GM23248 (cell line): ENCODE measurements around the gene HMCN1. TPM values are rescaled to one million over a fixed set of nuclear protein-coding genes. Genes with fewer than 3 reads are reported as not detected.
A peak's percentile ranks its signal among the peaks of the same experiment; 100 is the strongest.
"Not testable (repeated sequence)": the region's sequence is repeated elsewhere in the genome, so short reads cannot be mapped to it uniquely, and the experiment has no call there.

Source experiments
- DNase-seq: peaks from one replicate; pipeline ENCODE4 v3.0.0-alpha.2; 2015
- H2AFZ ChIP-seq: fragments of 200-600 bp; sonication (generic); 2 replicates; pipeline ENCODE4 v1.6.1; 2016; ENCODE audit warnings: antibody characterized with exemption
- H3F3A ChIP-seq: fragments of 200-600 bp; sonication (generic); 2 replicates; pipeline ENCODE4 v1.6.1; 2016; ENCODE audit warnings: mild to moderate bottlenecking, antibody characterized with exemption, mixed run types; ENCODE audit not compliant: insufficient read depth
- H3K27ac ChIP-seq: fragments of 200-600 bp; sonication (generic); 2 replicates; pipeline ENCODE4 v1.5.1; 2016; ENCODE audit warnings: mild to moderate bottlenecking
- H3K27me3 ChIP-seq: fragments of 200-600 bp; sonication (generic); replicated peaks from 2 replicates; pipeline ENCODE4 v1.6.1; 2016; ENCODE audit warnings: mild to moderate bottlenecking; ENCODE audit not compliant: insufficient read depth
- H3K36me3 ChIP-seq: fragments of 200-600 bp; sonication (generic); 2 replicates; pipeline ENCODE4 v1.6.1; 2016; ENCODE audit warnings: low read depth, mild to moderate bottlenecking
- H3K4me1 ChIP-seq: fragments of 200-600 bp; sonication (generic); 2 replicates; pipeline ENCODE4 v1.6.1; 2016; ENCODE audit warnings: mild to moderate bottlenecking; ENCODE audit not compliant: insufficient read depth
- H3K4me2 ChIP-seq: fragments of 200-600 bp; sonication (generic); one replicate; pipeline ENCODE4 v1.6.1; 2016; ENCODE audit warnings: mild to moderate bottlenecking; ENCODE audit not compliant: unreplicated experiment
- H3K4me3 ChIP-seq: fragments of 200-600 bp; sonication (generic); 2 replicates; pipeline ENCODE4 v1.5.1; 2016; ENCODE audit warnings: mild to moderate bottlenecking
- H3K79me2 ChIP-seq: fragments of 200-600 bp; sonication (generic); 2 replicates; pipeline ENCODE4 v1.6.1; 2016; ENCODE audit warnings: mild to moderate bottlenecking; ENCODE audit not compliant: insufficient read depth
- H3K9ac ChIP-seq: fragments of 200-600 bp; sonication (generic); 2 replicates; pipeline ENCODE4 v1.6.1; 2016; ENCODE audit warnings: mild to moderate bottlenecking
- H3K9me2 ChIP-seq: fragments of 200-600 bp; sonication (generic); 2 replicates; pipeline ENCODE4 v1.6.1; 2016; ENCODE audit warnings: mixed run types, mild to moderate bottlenecking, moderate library complexity; ENCODE audit not compliant: insufficient read depth
- H3K9me3 ChIP-seq: fragments of 200-600 bp; sonication (generic); one replicate; pipeline ENCODE4 v1.6.1; 2017; ENCODE audit warnings: low read depth
- H4K20me1 ChIP-seq: fragments of 200-600 bp; sonication (generic); 2 replicates; pipeline ENCODE4 v1.6.0; 2016; ENCODE audit not compliant: insufficient read depth
- EZH2 ChIP-seq: fragments of 200-600 bp; sonication (generic); IDR thresholded peaks from 2 replicates; pipeline ENCODE4 v1.6.1; 2018; ENCODE audit warnings: antibody characterized with exemption, mild to moderate bottlenecking; ENCODE audit not compliant: insufficient read depth, poor library complexity, severe bottlenecking
- EZH2phosphoT487 ChIP-seq: fragments of 200-600 bp; sonication (generic); IDR thresholded peaks from 2 replicates; pipeline ENCODE4 v1.6.1; 2018; ENCODE audit warnings: antibody characterized with exemption, moderate library complexity, mild to moderate bottlenecking, low read depth; ENCODE audit not compliant: insufficient read depth
- WGBS, 2 experiments: methylation state at CpG; one replicate each; pipeline ENCODE4 v1.1.6; 2015 to 2017; ENCODE audit warnings: low lambda C conversion rate in 2 of 2, low coverage in 1 of 2; ENCODE audit errors: missing lambda C conversion rate in 2 of 2; 5-methylcytosine and 5-hydroxymethylcytosine counted together
- in situ Hi-C: fragments of 300-500 bp; cut with MboI; formaldehyde crosslinking; loops from 2 replicates; pipeline ENCODE4 v1.15.0; 2020
- polyA plus RNA-seq: library from polyadenylated mRNA; unstranded; fragments of >200 nt; fragmentation: Nextera tagmentation; extraction: Ambion mirVana; gene quantifications from 2 replicates; pipeline ENCODE4 v1.2.1, GENCODE V29; 2016
- total RNA-seq: library from RNA; depleted of rRNA; stranded (reverse); fragments of >200 nt; shearing (Covaris generic); gene quantifications from 2 replicates; pipeline ENCODE4 v1.2.3, GENCODE V29; 2014

Gene HMCN1
- total and polyA plus RNA-seq, 2 experiments from 2014 or later = 1.8 to 5.2 TPM

GRCh38 chr1:185886671-185887070, 152.5 kb downstream of the HMCN1 start:
- Histone ChIP-seq H2AFZ (no peak overlapping the region), H3K9ac (no peak overlapping the region), H3K4me1 (no peaks in the 10 kb centered on the region), H3K9me2 (no peaks in the 10 kb centered on the region), H3F3A (no peaks in the 10 kb centered on the region), H3K27me3 (no peaks in the 10 kb centered on the region), H3K79me2 (no peaks in the 10 kb centered on the region), H3K36me3 (no peaks in the 10 kb centered on the region), H4K20me1 (no peaks in the 10 kb centered on the region), H3K27ac (no peak overlapping the region), H3K4me3 (no peak overlapping the region), H3K9me3 (no peaks in the 10 kb centered on the region), H3K4me2 (no peak overlapping the region)
- in situ Hi-C loops = no loop called here
- DNase-seq = no peak
- no peak for TF ChIP-seq EZH2phosphoT487
- no peak for TF ChIP-seq EZH2
- 68 to 73% methylated on average over 4 of the region's 4 CpGs for WGBS, 2 experiments

- in situ Hi-C loops, H3K9ac ChIP-seq, H3K4me2 ChIP-seq, H3K36me3 ChIP-seq, H3K9me3 ChIP-seq, H3K27ac ChIP-seq, H3K4me3 ChIP-seq, H3K9me2 ChIP-seq, H3K27me3 ChIP-seq, H3K79me2 ChIP-seq, DNase-seq, H4K20me1 ChIP-seq, H2AFZ ChIP-seq: not testable (repeated sequence)
- Histone ChIP-seq H3F3A (peaks cover 25% of the 10 kb centered on the region), H3K4me1 (peaks cover 28% of the 10 kb centered on the region)
- 93 to 95% methylated on average over 14 to 26 of the region's 26 CpGs for WGBS, 2 experiments
Observed at GRCh38 chr1:185892831-185893403, 158.7 kb downstream of the HMCN1 start.

GRCh38 chr1:185894791-185895190, 160.6 kb downstream of the HMCN1 start:
- H3K4me1 ChIP-seq = peaks cover 28% of the 10 kb centered on the region
- peak overlapping the region; percentile 58 for H3K27ac ChIP-seq
- DNase-seq = peak; percentile 43
- no peak overlapping the region for H2AFZ ChIP-seq
- no peaks in the 10 kb centered on the region for H3K9me2 ChIP-seq
- 36% methylated on average over 3 of the region's 3 CpGs for WGBS, 2 experiments
- H4K20me1 ChIP-seq = no peaks in the 10 kb centered on the region
- H3F3A ChIP-seq = peaks cover 25% of the 10 kb centered on the region
- peak overlapping the region; percentile 52 for H3K4me2 ChIP-seq
- H3K9me3 ChIP-seq = no peaks in the 10 kb centered on the region
- in situ Hi-C loops = no loop called here
- no peaks in the 10 kb centered on the region for H3K36me3 ChIP-seq
- TF ChIP-seq EZH2 (no peak), EZH2phosphoT487 (no peak)
- H3K27me3 ChIP-seq = no peaks in the 10 kb centered on the region
- no peaks in the 10 kb centered on the region for H3K79me2 ChIP-seq
- H3K4me3 ChIP-seq = no peak overlapping the region
- H3K9ac ChIP-seq = no peak overlapping the region

- 7 to 12% methylated on average over 1 of the region's 1 CpG for WGBS, 2 experiments
- peaks cover 28% of the 10 kb centered on the region for H3K4me1 ChIP-seq
- H3K27me3 ChIP-seq = no peaks in the 10 kb centered on the region
- H3K4me3 ChIP-seq = no peak overlapping the region
- H3K9ac ChIP-seq = no peak overlapping the region
- H2AFZ ChIP-seq = no peak overlapping the region
- TF ChIP-seq EZH2 (no peak), EZH2phosphoT487 (no peak)
- H4K20me1 ChIP-seq = no peaks in the 10 kb centered on the region
- H3K79me2 ChIP-seq = no peaks in the 10 kb centered on the region
- no peaks in the 10 kb centered on the region for H3K36me3 ChIP-seq
- peak overlapping the region; percentile 52 for H3K4me2 ChIP-seq
- no peaks in the 10 kb centered on the region for H3K9me2 ChIP-seq
- H3K9me3 ChIP-seq = no peaks in the 10 kb centered on the region
- H3F3A ChIP-seq = peaks cover 25% of the 10 kb centered on the region
- peak; percentile 48 for DNase-seq
- peak overlapping the region; percentile 58 for H3K27ac ChIP-seq
- in situ Hi-C loops = no loop called here
Observed at GRCh38 chr1:185895208-185895900, 161.2 kb downstream of the HMCN1 start.

GRCh38 chr1:185896863-185897262, 162.7 kb downstream of the HMCN1 start:
- peaks cover 28% of the 10 kb centered on the region for H3K4me1 ChIP-seq
- TF ChIP-seq EZH2 = no peak
- H3K27me3 ChIP-seq = no peaks in the 10 kb centered on the region
- no peaks in the 10 kb centered on the region for H3K79me2 ChIP-seq
- DNase-seq = peak; percentile 64
- in situ Hi-C loops = no loop called here
- H3K27ac ChIP-seq = no peak overlapping the region
- no peaks in the 10 kb centered on the region for H3K9me3 ChIP-seq
- no peaks in the 10 kb centered on the region for H3K36me3 ChIP-seq
- no peak overlapping the region for H2AFZ ChIP-seq
- H3F3A ChIP-seq = peaks cover 25% of the 10 kb centered on the region
- no peaks in the 10 kb centered on the region for H4K20me1 ChIP-seq
- H3K9ac ChIP-seq = no peak overlapping the region
- H3K9me2 ChIP-seq = no peaks in the 10 kb centered on the region
- H3K4me3 ChIP-seq = no peak overlapping the region
- H3K4me2 ChIP-seq = no peak overlapping the region
